ENCODE results near the gene SPINDOC.

The SPINDOC gene

GRCh38 chr11:63813563-63814382, 517 bp downstream of the SPINDOC start:
- Histone ChIP-seq H3K4me3 (ENCODE audit: low read length in 2 of 2) (peak overlapping the region; percentile 82 to 83), H3K27ac (ENCODE audit: low read depth in 2 of 2, low read length in 2 of 2) (peak overlapping the region; percentile 32 to 65), H3K27me3 (ENCODE audit: control insufficient read depth in 2 of 2, insufficient read depth in 2 of 2, low read length in 2 of 2) (no peaks in the 10 kb centered on the region), H3K9ac (ENCODE audit: low read depth in 1 of 2, low read length in 2 of 2) (peak overlapping the region; percentile 74), H3K4me1 (ENCODE audit: control insufficient read depth in 2 of 2, insufficient read depth in 2 of 2, low read length in 2 of 2) (peaks cover 6 to 13% of the 10 kb centered on the region in 2 donors), H3K9me3 (ENCODE audit: control insufficient read depth in 2 of 2, low read length in 2 of 2) (no peaks in the 10 kb centered on the region), H3K36me3 (ENCODE audit: control insufficient read depth in 2 of 2, insufficient read depth in 2 of 2, low read length in 2 of 2) (peaks cover 0 to 12% of the 10 kb centered on the region in 2 donors)

GRCh38 chr11:63814383-63814736, 1.1 kb downstream of the SPINDOC start:
- H3K27me3 ChIP-seq (ENCODE audit: control insufficient read depth in 2 of 2, insufficient read depth in 2 of 2, low read length in 2 of 2), result no peaks in the 10 kb centered on the region
- peaks cover 0 to 13% of the 10 kb centered on the region in 2 donors for H3K36me3 ChIP-seq (ENCODE audit: control insufficient read depth in 2 of 2, insufficient read depth in 2 of 2, low read length in 2 of 2)
- peak overlapping the region in 1 of 2 donors; percentile 9 for H3K27ac ChIP-seq (ENCODE audit: low read depth in 2 of 2, low read length in 2 of 2)
- peak overlapping the region; percentile 9 to 74 for H3K9ac ChIP-seq (ENCODE audit: low read depth in 1 of 2, low read length in 2 of 2)
- peak overlapping the region; percentile 82 to 83 for H3K4me3 ChIP-seq (ENCODE audit: low read length in 2 of 2)
- H3K9me3 ChIP-seq (ENCODE audit: control insufficient read depth in 2 of 2, low read length in 2 of 2), result no peaks in the 10 kb centered on the region
- peaks cover 6 to 13% of the 10 kb centered on the region in 2 donors for H3K4me1 ChIP-seq (ENCODE audit: control insufficient read depth in 2 of 2, insufficient read depth in 2 of 2, low read length in 2 of 2)

- Histone ChIP-seq H3K36me3 (ENCODE audit: control insufficient read depth in 2 of 2, insufficient read depth in 2 of 2, low read length in 2 of 2) (peaks cover 3 to 17% of the 10 kb centered on the region in 2 donors), H3K27ac (ENCODE audit: low read depth in 2 of 2, low read length in 2 of 2) (no peak overlapping the region), H3K27me3 (ENCODE audit: control insufficient read depth in 2 of 2, insufficient read depth in 2 of 2, low read length in 2 of 2) (no peaks in the 10 kb centered on the region), H3K9me3 (ENCODE audit: control insufficient read depth in 2 of 2, low read length in 2 of 2) (no peaks in the 10 kb centered on the region), H3K9ac (ENCODE audit: low read depth in 1 of 2, low read length in 2 of 2) (no peak overlapping the region), H3K4me3 (ENCODE audit: low read length in 2 of 2) (no peak overlapping the region), H3K4me1 (ENCODE audit: control insufficient read depth in 2 of 2, insufficient read depth in 2 of 2, low read length in 2 of 2) (peaks cover 6 to 13% of the 10 kb centered on the region in 2 donors)
Observed at GRCh38 chr11:63816166-63816565, 2.9 kb downstream of the SPINDOC start.

- Histone ChIP-seq H3K9ac (ENCODE audit: low read depth in 1 of 2, low read length in 2 of 2) (no peak overlapping the region), H3K4me1 (ENCODE audit: control insufficient read depth in 2 of 2, insufficient read depth in 2 of 2, low read length in 2 of 2) (peaks cover 6 to 13% of the 10 kb centered on the region in 2 donors), H3K27me3 (ENCODE audit: control insufficient read depth in 2 of 2, insufficient read depth in 2 of 2, low read length in 2 of 2) (no peaks in the 10 kb centered on the region), H3K27ac (ENCODE audit: low read depth in 2 of 2, low read length in 2 of 2) (no peak overlapping the region), H3K36me3 (ENCODE audit: control insufficient read depth in 2 of 2, insufficient read depth in 2 of 2, low read length in 2 of 2) (peaks cover 9 to 19% of the 10 kb centered on the region in 2 donors), H3K9me3 (ENCODE audit: control insufficient read depth in 2 of 2, low read length in 2 of 2) (no peaks in the 10 kb centered on the region), H3K4me3 (ENCODE audit: low read length in 2 of 2) (no peak overlapping the region)
Observed at GRCh38 chr11:63816732-63817131, 3.5 kb downstream of the SPINDOC start.

- H3K9me3 ChIP-seq (ENCODE audit: control insufficient read depth in 2 of 2, low read length in 2 of 2), result no peaks in the 10 kb centered on the region
- no peak overlapping the region for H3K9ac ChIP-seq (ENCODE audit: low read depth in 1 of 2, low read length in 2 of 2)
- no peak overlapping the region for H3K4me3 ChIP-seq (ENCODE audit: low read length in 2 of 2)
- H3K27me3 ChIP-seq (ENCODE audit: control insufficient read depth in 2 of 2, insufficient read depth in 2 of 2, low read length in 2 of 2), result no peaks in the 10 kb centered on the region
- peaks cover 14 to 29% of the 10 kb centered on the region in 2 donors for H3K36me3 ChIP-seq (ENCODE audit: control insufficient read depth in 2 of 2, insufficient read depth in 2 of 2, low read length in 2 of 2)
- H3K4me1 ChIP-seq (ENCODE audit: control insufficient read depth in 2 of 2, insufficient read depth in 2 of 2, low read length in 2 of 2), result peaks cover 1 to 10% of the 10 kb centered on the region in 2 donors
- no peak overlapping the region for H3K27ac ChIP-seq (ENCODE audit: low read depth in 2 of 2, low read length in 2 of 2)
Observed at GRCh38 chr11:63817758-63818498, 4.7 kb downstream of the SPINDOC start.

GRCh38 chr11:63818609-63819008, 5.4 kb downstream of the SPINDOC start:
- no peaks in the 10 kb centered on the region for H3K9me3 ChIP-seq (ENCODE audit: control insufficient read depth in 2 of 2, low read length in 2 of 2)
- peaks cover 14 to 29% of the 10 kb centered on the region in 2 donors for H3K36me3 ChIP-seq (ENCODE audit: control insufficient read depth in 2 of 2, insufficient read depth in 2 of 2, low read length in 2 of 2)
- no peaks in the 10 kb centered on the region for H3K27me3 ChIP-seq (ENCODE audit: control insufficient read depth in 2 of 2, insufficient read depth in 2 of 2, low read length in 2 of 2)
- no peak overlapping the region for H3K27ac ChIP-seq (ENCODE audit: low read depth in 2 of 2, low read length in 2 of 2)
- peaks cover 0 to 8% of the 10 kb centered on the region in 2 donors for H3K4me1 ChIP-seq (ENCODE audit: control insufficient read depth in 2 of 2, insufficient read depth in 2 of 2, low read length in 2 of 2)
- no peak overlapping the region for H3K9ac ChIP-seq (ENCODE audit: low read depth in 1 of 2, low read length in 2 of 2)
- no peak overlapping the region for H3K4me3 ChIP-seq (ENCODE audit: low read length in 2 of 2)

GRCh38 chr11:63821411-63821810, 8.2 kb downstream of the SPINDOC start:
- Histone ChIP-seq H3K9ac (ENCODE audit: low read depth in 1 of 2, low read length in 2 of 2) (no peak overlapping the region), H3K27ac (ENCODE audit: low read depth in 2 of 2, low read length in 2 of 2) (no peak overlapping the region), H3K9me3 (ENCODE audit: control insufficient read depth in 2 of 2, low read length in 2 of 2) (no peaks in the 10 kb centered on the region), H3K4me1 (ENCODE audit: control insufficient read depth in 2 of 2, insufficient read depth in 2 of 2, low read length in 2 of 2) (no peaks in the 10 kb centered on the region), H3K4me3 (ENCODE audit: low read length in 2 of 2) (no peak overlapping the region), H3K27me3 (ENCODE audit: control insufficient read depth in 2 of 2, insufficient read depth in 2 of 2, low read length in 2 of 2) (no peaks in the 10 kb centered on the region), H3K36me3 (ENCODE audit: control insufficient read depth in 2 of 2, insufficient read depth in 2 of 2, low read length in 2 of 2) (peaks cover 14 to 43% of the 10 kb centered on the region in 2 donors)

GRCh38 chr11:63826471-63827190, 13.4 kb downstream of the SPINDOC start:
- no peak overlapping the region for H3K9ac ChIP-seq (ENCODE audit: low read depth in 1 of 2, low read length in 2 of 2)
- H3K27ac ChIP-seq (ENCODE audit: low read depth in 2 of 2, low read length in 2 of 2), result no peak overlapping the region
- no peaks in the 10 kb centered on the region for H3K27me3 ChIP-seq (ENCODE audit: control insufficient read depth in 2 of 2, insufficient read depth in 2 of 2, low read length in 2 of 2)
- H3K4me1 ChIP-seq (ENCODE audit: control insufficient read depth in 2 of 2, insufficient read depth in 2 of 2, low read length in 2 of 2), result no peaks in the 10 kb centered on the region
- H3K9me3 ChIP-seq (ENCODE audit: control insufficient read depth in 2 of 2, low read length in 2 of 2), result no peaks in the 10 kb centered on the region
- peaks cover 7 to 30% of the 10 kb centered on the region in 2 donors for H3K36me3 ChIP-seq (ENCODE audit: control insufficient read depth in 2 of 2, insufficient read depth in 2 of 2, low read length in 2 of 2)
- no peak overlapping the region for H3K4me3 ChIP-seq (ENCODE audit: low read length in 2 of 2)

- Histone ChIP-seq H3K4me3 (ENCODE audit: low read length in 2 of 2) (no peak overlapping the region), H3K36me3 (ENCODE audit: control insufficient read depth in 2 of 2, insufficient read depth in 2 of 2, low read length in 2 of 2) (peaks cover 0 to 9% of the 10 kb centered on the region in 2 donors), H3K4me1 (ENCODE audit: control insufficient read depth in 2 of 2, insufficient read depth in 2 of 2, low read length in 2 of 2) (no peaks in the 10 kb centered on the region), H3K9ac (ENCODE audit: low read depth in 1 of 2, low read length in 2 of 2) (no peak overlapping the region), H3K27ac (ENCODE audit: low read depth in 2 of 2, low read length in 2 of 2) (no peak overlapping the region), H3K9me3 (ENCODE audit: control insufficient read depth in 2 of 2, low read length in 2 of 2) (no peaks in the 10 kb centered on the region), H3K27me3 (ENCODE audit: control insufficient read depth in 2 of 2, insufficient read depth in 2 of 2, low read length in 2 of 2) (no peaks in the 10 kb centered on the region)
Observed at GRCh38 chr11:63829823-63830489, 16.7 kb downstream of the SPINDOC start.

Data from mucosa of rectum (tissue), 2 donors.